ENCODE results near the gene TP73. TPM values are rescaled to one million over a fixed set of nuclear protein-coding genes. Genes with fewer than 3 reads are reported as not detected.

The TP73 gene
- total and polyA plus RNA-seq, 9 donors: 0.52 to 2.5 (median 1.2) TPM

DNA sequence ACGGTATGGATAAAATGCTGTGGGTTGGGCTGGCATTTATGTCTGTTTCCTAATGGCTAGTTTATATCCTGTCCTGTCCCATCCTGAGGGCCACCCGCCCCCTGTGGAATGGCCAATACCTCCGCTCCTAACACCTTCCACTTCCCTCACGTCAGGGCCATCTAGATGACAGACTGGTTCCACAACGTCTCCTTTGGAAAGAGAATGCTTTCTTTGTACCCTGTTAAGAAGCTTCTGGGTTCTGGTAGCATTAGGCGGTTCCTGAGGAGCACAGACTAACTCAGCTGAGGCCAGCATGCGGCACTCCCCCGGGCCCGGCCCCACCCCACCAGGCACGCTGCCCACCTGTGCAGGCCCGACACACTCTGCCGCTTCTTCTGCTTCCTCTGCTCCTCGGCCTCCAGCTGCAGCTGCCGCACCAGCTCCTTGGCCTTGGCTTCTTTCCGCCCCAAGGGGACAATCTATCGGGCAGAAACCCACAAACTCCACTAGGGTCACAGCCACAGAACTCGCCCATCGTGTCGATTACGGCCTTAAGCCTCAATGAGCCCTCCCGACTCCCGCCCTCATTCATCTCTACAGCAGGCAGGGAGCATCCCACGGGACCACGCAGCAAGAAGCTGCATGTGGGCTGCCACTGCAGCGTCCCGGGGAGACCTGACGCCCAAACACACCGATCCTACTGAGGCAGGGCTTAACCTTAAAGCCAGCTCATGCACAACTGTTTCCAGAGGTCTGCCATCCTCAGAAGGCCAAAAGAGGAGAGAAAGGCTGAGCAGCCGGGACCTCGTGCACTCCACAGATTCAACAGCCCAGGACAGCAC lies 131.5 kb downstream of the TP73 start:
- Histone ChIP-seq H3K4me3 (ENCODE audit: low read length) (no peak overlapping the region), H3K36me3 (ENCODE audit: control insufficient read depth, insufficient read depth, low read length) (peaks cover 77% of the 10 kb centered on the region), H3K27me3 (ENCODE audit: control insufficient read depth, insufficient read depth, low read length) (no peaks in the 10 kb centered on the region), H3K27ac (ENCODE audit: low read length) (no peak overlapping the region), H3K9me3 (replicated peaks; ENCODE audit: control insufficient read depth, low read depth, low read length) (no peaks in the 10 kb centered on the region), H3K4me1 (ENCODE audit: control insufficient read depth, insufficient read depth, low read length) (peaks cover 2% of the 10 kb centered on the region)
- WGBS (ENCODE audit: insufficient coverage): 88% methylated on average over 11 of the region's 30 CpGs
- no peak for DNase-seq

DNA sequence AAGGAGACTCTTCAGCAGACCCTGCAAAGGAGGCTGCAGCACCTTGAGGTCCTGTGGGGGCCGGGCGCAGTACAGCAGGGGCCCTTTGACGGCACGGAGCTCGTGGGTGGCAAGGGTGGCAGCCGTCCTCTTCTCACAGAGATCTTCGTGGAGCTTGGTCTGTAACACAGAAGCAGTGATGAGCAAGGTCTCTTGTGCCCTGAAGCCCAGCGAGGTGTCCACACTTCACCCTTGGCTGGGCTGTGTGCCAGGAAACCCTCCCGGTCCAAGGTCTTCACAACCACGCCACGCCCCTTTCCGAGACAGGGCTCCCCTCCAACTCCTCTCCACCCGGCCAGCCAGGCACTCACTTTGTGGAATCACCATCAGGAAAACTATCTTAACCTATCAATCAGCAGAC lies 132.7 kb downstream of the TP73 start:
- Histone ChIP-seq H3K36me3 (ENCODE audit: control insufficient read depth, insufficient read depth, low read length) (peaks cover 73% of the 10 kb centered on the region), H3K9me3 (replicated peaks; ENCODE audit: control insufficient read depth, low read depth, low read length) (no peaks in the 10 kb centered on the region), H3K4me1 (ENCODE audit: control insufficient read depth, insufficient read depth, low read length) (no peaks in the 10 kb centered on the region), H3K4me3 (ENCODE audit: low read length) (no peak overlapping the region), H3K27ac (ENCODE audit: low read length) (no peak overlapping the region), H3K27me3 (ENCODE audit: control insufficient read depth, insufficient read depth, low read length) (no peaks in the 10 kb centered on the region)
- WGBS (ENCODE audit: insufficient coverage): 77% methylated on average over 13 of the region's 13 CpGs
- DNase-seq: no peak

DNA sequence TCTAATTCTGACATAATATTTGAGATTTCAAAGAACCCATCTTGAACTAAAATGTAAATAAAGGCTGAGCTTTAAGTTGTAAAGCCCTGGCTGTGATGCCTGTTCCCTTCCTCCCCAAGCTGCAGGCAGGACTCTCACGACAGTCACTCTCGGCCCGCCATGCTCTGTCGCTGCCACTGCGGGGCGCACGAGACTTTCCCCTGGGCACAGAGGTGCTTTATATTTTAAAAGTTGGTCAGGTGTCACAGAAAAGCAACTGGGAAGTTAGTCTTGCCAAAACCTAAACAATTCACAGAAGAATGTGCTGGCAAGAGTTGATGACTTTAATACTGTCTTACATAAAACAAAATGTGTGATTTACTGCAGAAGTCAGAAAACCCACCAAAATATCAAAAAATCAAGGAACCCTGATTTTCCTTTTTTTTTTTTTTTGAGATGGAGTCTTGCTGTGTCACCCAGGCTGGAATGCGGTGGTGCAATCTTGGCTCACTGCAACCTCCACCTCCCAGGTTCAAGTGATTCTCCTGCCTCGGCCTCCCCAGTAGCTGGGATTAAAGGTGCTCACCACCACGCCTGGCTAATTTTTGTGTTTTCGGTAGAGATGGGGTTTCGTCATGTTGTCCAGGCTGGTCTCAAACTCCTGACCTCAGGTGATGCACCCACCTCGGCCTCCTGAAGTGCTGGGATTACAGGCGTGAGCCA lies 133.3 kb downstream of the TP73 start:
- no peak for DNase-seq
- 98% methylated on average over 5 of the region's 14 CpGs for WGBS (ENCODE audit: insufficient coverage)
- H3K4me1 ChIP-seq (ENCODE audit: control insufficient read depth, insufficient read depth, low read length): no peaks in the 10 kb centered on the region
- no peaks in the 10 kb centered on the region for H3K27me3 ChIP-seq (ENCODE audit: control insufficient read depth, insufficient read depth, low read length)
- peaks cover 73% of the 10 kb centered on the region for H3K36me3 ChIP-seq (ENCODE audit: control insufficient read depth, insufficient read depth, low read length)
- no peaks in the 10 kb centered on the region for H3K9me3 ChIP-seq (replicated peaks; ENCODE audit: control insufficient read depth, low read depth, low read length)
- H3K27ac ChIP-seq (ENCODE audit: low read length): no peak overlapping the region
- H3K4me3 ChIP-seq (ENCODE audit: low read length): no peak overlapping the region

Other genes with a start within 250 kb of the TP73 start
- gene ARHGEF16, start 197.9 kb upstream of the TP73 start, total RNA-seq: 0.40 TPM
- 1 to 10 TPM in 2 of 8 donors, under 1 TPM in 6; 0.35 to 2.3 (median 0.54) TPM for gene ARHGEF16, start 197.9 kb upstream of the TP73 start, polyA plus RNA-seq (ENCODE audit: insufficient read depth in 1 of 8, insufficient read length in 8 of 8, low replicate concordance in 1 of 8)
- gene MEGF6, start 41.0 kb upstream of the TP73 start, total RNA-seq: 20.8 TPM
- 10 to 100 TPM in 7 of 8 donors, 1 to 10 TPM in 1; 7.7 to 26.7 (median 13.6) TPM for gene MEGF6, start 41.0 kb upstream of the TP73 start, polyA plus RNA-seq (ENCODE audit: insufficient read depth in 1 of 8, insufficient read length in 8 of 8, low replicate concordance in 1 of 8)
- 11.0 TPM for gene TPRG1L, start 27.5 kb upstream of the TP73 start, total RNA-seq
- 10 to 100 TPM; 27.1 to 32.4 (median 30.1) TPM for gene TPRG1L, start 27.5 kb upstream of the TP73 start, polyA plus RNA-seq (ENCODE audit: insufficient read depth in 1 of 8, insufficient read length in 8 of 8, low replicate concordance in 1 of 8)
- 8.5 TPM for gene WRAP73, start 2.4 kb upstream of the TP73 start, total RNA-seq
- gene WRAP73, start 2.4 kb upstream of the TP73 start, polyA plus RNA-seq (ENCODE audit: insufficient read depth in 1 of 8, insufficient read length in 8 of 8, low replicate concordance in 1 of 8): 10 to 100 TPM in 6 of 8 donors, 1 to 10 TPM in 2; 9.9 to 13.4 (median 11.8) TPM
- gene CCDC27, start 99.9 kb downstream of the TP73 start, total RNA-seq: not detected
- gene CCDC27, start 99.9 kb downstream of the TP73 start, polyA plus RNA-seq (ENCODE audit: insufficient read depth in 1 of 8, insufficient read length in 8 of 8, low replicate concordance in 1 of 8): under 1 TPM; 0.07 to 0.18 (median 0.10) TPM
- 7.1 TPM for gene SMIM1, start 120.2 kb downstream of the TP73 start, total RNA-seq
- gene SMIM1, start 120.2 kb downstream of the TP73 start, polyA plus RNA-seq (ENCODE audit: insufficient read depth in 1 of 8, insufficient read length in 8 of 8, low replicate concordance in 1 of 8): 1 to 10 TPM; 2.3 to 8.4 (median 4.1) TPM
- gene LRRC47, start 144.0 kb downstream of the TP73 start, total RNA-seq: 34.4 TPM
- gene LRRC47, start 144.0 kb downstream of the TP73 start, polyA plus RNA-seq (ENCODE audit: insufficient read depth in 1 of 8, insufficient read length in 8 of 8, low replicate concordance in 1 of 8): 10 to 100 TPM; 45.7 to 56.1 (median 51.2) TPM
- 8.3 TPM for gene CEP104, start 204.7 kb downstream of the TP73 start, total RNA-seq
- 10 to 100 TPM; 12.0 to 19.7 (median 17.4) TPM for gene CEP104, start 204.7 kb downstream of the TP73 start, polyA plus RNA-seq (ENCODE audit: insufficient read depth in 1 of 8, insufficient read length in 8 of 8, low replicate concordance in 1 of 8)
- gene DFFB, start 205.0 kb downstream of the TP73 start, total RNA-seq: 4.3 TPM
- 1 to 10 TPM; 4.3 to 6.8 (median 5.1) TPM for gene DFFB, start 205.0 kb downstream of the TP73 start, polyA plus RNA-seq (ENCODE audit: insufficient read depth in 1 of 8, insufficient read length in 8 of 8, low replicate concordance in 1 of 8)
- 18.0 TPM for gene C1orf174, start 247.8 kb downstream of the TP73 start, total RNA-seq
- gene C1orf174, start 247.8 kb downstream of the TP73 start, polyA plus RNA-seq (ENCODE audit: insufficient read depth in 1 of 8, insufficient read length in 8 of 8, low replicate concordance in 1 of 8): 10 to 100 TPM; 16.5 to 20.9 (median 17.9) TPM

Data from muscle of leg (tissue), 11 donors.